MV-4-11 (cell line): ENCODE measurements around the gene DMTF1.
"Not testable (repeated sequence)": the region's sequence is repeated elsewhere in the genome, so short reads cannot be mapped to it uniquely, and the experiment has no call there.

Experiments used
- DNase-seq: peaks from one replicate; lab custom pipeline; 2025; lab: John Stamatoyannopoulos, UW

DMTF1 gene, protein sequence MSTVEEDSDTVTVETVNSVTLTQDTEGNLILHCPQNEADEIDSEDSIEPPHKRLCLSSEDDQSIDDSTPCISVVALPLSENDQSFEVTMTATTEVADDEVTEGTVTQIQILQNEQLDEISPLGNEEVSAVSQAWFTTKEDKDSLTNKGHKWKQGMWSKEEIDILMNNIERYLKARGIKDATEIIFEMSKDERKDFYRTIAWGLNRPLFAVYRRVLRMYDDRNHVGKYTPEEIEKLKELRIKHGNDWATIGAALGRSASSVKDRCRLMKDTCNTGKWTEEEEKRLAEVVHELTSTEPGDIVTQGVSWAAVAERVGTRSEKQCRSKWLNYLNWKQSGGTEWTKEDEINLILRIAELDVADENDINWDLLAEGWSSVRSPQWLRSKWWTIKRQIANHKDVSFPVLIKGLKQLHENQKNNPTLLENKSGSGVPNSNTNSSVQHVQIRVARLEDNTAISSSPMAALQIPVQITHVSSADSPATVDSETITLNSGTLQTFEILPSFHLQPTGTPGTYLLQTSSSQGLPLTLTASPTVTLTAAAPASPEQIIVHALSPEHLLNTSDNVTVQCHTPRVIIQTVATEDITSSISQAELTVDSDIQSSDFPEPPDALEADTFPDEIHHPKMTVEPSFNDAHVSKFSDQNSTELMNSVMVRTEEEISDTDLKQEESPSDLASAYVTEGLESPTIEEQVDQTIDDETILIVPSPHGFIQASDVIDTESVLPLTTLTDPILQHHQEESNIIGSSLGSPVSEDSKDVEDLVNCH

DNA sequence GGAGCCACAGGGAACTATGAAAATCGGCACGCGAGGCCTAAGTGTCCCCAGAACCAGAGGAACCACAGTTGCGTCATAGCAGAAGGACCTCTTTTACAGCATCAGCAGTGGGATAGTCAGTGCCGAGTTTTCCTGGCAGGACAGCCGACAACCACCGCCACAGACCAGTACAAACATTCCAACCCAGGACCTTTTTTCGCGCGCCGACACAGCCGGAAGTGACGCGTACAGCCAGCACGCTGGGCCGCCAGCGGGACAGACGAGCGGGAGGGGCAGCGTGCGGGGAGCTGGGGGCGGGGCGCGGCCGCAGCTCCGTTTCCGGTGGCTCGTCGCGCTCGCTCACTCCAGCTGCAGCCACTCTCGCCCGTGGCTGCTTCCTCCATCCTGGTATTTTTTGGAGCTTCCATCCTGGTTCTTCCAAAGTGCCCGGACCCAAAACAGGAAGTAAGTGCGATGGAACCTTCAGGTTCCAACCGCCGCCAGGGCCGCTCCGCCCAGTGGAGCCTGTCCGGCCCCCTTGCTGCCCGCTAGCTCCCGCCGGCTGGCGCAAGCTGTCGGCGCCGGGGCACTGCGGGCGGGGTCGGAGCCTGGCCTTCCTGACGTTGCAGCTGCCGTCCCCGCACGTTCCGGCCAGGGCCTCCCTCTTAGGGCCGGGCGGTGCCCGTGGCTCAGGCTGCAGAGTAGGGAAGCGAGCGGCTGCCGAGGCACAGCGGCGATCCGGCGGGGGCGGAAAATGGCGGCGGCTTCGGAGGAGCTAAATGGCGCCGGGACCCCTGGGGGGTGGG, at the start of gene DMTF1:
Gene DMTF1, plus strand, starts transcription at position 342 of the 785 bp plus-strand sequence. CDS start 12,489 bp downstream, outside the sequence.
- peak; percentile 90 for DNase-seq

DNA sequence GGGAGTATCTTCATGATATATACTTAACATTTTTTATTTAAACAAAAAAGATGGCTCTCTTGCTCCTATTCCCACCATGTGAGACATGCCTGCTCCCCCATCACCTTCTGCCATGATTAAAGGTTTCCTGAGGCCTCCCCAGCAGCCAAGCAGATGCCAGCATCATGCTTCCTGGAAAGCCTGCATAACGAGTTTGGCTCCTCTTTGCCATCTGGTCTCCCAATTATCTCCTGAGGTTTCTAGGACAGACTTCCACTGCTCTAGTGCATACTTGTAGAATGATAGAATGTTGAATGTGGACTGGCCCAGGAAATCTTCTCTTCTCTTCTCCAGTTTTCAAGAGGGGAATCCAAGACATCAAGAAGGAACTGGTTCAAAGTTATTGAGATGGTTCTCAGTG, 46.9 kb upstream of the DMTF1 start:
- no peak for DNase-seq

DNA sequence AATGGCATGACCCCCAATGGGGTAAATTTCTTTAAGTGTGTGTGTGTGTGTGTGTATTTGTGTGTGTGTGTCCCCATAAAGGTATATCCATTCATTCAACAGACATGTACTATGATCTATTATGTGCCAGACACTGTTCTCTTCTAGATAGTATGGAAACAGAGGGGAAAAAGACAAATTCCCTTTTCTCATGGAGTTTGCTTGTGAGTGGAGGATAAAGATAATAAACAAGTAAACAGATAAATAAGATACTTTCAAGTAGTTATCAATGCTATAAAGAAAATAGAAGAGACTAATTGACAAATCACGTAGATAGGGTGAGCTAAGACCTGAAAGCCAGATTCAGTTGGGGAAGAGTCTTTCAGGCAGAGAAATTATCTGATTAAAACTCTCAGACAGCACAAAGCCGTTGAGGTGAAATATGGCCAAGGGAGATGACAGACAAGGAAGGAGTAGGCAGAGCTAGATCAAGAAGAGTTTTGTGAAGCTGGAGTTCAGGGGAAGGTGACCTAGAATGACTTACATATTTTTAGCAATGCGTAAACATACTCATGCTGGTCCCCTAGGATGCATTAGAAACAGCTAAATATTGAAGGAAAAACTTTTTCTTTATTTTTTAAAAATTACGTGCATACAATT, 45.2 kb upstream of the DMTF1 start:
- no peak for DNase-seq

DNA sequence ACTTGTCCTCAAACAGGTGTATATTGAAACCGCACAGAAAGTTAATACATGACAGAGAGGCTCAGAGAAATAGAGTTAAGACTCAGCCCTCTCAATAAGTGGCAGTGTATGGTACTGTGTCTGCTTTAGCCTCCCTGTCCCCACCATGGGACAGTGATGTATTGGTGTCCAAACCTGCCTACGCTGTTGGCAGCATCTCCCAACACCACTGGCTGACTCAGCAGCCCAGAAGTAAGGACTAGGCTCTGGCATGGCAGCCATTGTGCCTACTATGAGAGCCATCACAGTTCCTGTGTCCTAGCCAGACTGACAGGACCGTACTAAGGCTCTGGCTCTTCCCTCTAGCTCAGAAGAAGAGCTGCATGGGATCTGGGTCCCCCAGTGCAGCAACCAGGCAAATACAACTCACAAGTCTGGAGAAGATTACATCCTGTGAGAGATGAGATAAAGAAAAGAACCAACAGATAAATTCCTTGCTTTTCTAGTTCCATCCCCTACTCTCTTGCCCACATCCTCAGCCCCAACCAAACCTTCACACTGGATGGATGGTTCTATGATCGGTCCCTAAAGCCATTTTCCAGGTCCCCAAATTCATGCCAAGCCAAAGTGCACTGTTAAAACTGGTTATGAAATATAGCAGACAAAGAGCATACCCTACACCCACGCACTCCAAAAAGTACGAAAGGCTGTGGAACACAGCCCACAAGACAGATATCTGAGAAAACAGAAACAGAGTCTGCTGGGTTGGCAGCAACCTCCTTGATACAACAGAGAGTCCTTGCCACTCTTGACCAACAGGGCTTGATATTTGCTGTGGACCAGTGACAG, 44.1 kb upstream of the DMTF1 start:
- no peak for DNase-seq

DNA sequence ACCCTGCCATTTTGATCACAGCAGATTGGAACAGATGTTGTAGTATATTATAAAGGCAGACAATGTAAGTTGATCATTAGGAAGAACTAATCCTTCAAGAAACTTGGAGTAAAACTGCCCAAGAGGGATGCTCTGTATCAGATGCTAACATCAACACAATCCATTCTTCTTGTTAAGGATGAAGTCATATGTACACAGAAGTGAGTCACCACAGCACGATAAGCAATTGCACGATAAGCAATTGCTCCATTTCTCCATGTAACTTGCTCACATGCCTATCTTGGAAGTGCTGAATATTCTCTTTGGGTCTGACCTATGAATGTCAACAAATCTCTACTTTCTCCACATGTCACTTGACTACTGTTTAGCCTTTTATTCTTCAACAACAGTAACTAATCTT, 41.5 kb upstream of the DMTF1 start:
- no peak for DNase-seq

DNA sequence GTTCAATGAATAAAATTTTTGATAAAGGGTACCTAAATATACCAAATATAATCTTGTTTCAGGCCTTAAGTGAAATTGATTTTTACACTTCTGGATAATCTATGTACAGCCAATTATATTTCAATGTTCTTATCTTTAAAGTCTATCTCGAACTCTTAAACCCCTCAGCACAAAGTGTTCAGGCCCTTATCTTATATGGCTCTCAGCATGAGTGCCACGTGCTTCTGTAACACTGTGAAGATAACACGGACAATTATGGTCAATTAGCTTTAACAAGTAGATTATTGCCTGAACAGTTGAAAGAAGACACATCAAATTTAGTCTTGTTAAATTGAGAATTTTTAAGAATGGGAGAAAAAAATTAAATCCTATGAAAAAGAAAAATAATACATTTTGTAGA, 40.4 kb upstream of the DMTF1 start:
- no peak for DNase-seq

DNA sequence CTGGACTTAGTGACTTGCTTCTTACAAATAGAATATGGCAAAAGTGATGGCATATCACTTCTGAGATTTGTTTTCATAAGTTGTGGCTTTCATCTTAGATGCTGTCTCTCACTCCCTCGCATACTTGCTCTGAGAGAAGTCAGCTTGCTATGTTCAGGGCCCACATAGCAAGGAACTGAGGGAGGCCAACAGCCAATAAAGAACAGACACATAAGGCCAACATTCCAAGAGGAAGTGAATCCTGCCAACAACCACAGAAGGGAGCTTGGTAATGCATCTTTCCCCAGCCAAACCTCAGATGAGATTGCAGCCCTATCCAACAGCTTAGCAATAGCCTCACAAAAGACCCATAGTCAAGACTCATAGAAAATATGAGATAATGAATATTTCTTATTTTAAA, 39.2 kb upstream of the DMTF1 start:
- DNase-seq, result no peak

DNA sequence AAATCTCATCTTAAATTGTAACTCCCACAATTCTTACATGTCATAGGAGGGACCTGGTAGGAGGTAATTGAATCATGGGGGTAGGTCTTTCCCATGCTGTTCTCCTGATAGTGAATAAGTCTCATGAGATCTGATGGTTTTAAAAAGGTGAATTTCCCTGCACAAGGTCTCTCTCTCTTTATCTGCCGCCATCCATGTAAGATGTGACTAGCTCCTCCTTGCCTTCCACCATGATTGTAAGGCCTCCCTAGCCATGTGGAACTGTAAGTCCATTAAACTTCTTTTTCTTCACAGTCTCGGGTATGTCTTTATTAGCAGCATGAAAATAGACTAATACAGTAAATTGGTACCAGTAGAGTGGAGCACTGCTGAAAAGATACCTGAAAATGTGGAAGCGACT, 38.3 kb upstream of the DMTF1 start:
- DNase-seq, result not testable (repeated sequence)

DNA sequence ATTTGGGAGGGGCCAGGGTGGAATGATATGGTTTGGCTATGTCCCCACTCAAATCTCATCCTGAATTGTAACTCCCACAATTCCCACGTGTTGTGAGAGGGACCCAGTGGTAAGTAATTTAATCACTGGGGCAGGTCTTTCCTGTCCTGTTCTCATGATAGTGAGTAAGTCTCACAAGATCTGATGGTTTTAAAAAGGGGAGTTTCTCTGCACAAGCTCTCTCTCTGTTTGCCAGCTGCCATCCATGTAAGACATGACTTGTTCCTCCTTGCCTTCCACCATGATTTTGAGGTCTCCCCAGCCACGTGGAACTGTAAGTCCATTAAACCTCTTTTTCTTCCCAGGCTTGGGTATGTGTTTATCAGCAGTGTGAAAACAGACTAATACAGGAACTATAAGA, 36.5 kb upstream of the DMTF1 start:
- not testable (repeated sequence) for DNase-seq

DNA sequence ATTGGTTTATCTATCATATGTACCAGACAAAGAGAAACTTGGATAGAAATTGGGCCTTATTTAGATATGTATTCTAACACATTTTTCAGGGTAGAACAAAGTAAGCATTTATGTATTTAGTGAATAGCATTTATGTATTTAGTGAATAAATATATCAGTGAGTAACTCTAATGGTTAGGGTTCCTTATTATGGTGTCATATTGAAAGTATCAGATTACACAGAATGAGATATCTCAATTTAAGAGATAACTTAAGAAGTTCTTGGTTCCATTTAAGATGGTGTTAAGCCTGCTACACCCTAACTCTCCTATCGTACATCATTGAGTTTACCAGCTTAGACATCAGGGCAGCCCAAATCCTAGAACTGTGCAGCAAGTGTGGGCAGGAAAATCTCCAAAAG, 35.9 kb upstream of the DMTF1 start:
- DNase-seq, result no peak

DNA sequence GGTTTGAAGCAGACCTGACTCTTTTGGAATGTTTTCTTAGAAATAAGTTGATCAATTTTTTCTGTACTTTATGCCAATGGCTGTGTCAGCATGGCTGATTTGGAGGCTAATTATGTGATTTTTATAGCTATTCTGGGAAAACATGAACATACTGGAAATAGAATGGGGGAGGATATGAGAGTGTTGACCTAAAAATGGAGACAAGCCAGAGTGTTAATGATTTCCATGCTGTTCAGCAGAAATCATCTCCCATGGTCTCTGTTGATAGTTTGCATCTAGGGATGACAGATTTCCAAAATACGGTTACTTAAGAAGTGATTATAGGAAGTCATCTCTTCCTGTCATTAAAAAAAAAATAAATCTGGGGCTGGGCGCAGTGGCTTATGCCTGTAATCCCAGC, 32.7 kb upstream of the DMTF1 start:
- no peak for DNase-seq

DNA sequence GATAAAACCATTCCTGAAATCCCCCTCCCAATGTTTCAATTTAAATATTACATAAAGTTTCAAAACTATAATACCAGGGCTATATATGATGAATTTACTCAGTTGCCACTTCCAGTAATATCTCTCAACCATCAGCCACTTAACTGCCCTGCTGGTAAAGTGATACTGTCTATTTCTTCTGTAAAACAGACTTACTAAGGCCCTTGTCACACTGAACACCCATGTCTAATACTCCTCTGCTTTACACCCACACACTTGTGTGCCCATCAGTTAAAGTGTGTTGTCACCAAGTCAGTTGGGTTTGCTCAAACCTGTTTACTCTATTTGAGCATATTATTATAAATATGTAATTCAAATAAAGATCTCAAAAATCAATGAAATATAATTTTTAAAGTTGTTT, 29.1 kb upstream of the DMTF1 start:
- no peak for DNase-seq

DNA sequence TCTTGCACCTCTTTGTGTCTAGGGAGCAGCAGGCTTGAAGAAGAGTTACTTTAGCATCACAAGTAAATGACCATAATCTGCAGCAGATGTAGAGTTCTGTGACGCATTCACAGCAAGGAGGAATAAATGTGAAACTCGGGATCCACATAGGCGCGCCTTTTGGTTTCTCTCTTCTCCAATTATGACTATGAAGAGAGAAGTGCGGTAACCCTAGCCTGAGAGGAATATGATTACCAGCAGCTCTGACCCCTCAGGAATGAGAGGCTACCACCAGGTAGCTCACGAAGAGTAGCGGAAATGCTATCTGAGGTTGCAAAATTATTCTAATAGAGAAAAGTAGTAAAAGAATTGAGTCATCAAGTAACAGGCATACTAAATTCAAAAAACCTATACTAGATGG, 25.2 kb upstream of the DMTF1 start:
- DNase-seq, result no peak

DNA sequence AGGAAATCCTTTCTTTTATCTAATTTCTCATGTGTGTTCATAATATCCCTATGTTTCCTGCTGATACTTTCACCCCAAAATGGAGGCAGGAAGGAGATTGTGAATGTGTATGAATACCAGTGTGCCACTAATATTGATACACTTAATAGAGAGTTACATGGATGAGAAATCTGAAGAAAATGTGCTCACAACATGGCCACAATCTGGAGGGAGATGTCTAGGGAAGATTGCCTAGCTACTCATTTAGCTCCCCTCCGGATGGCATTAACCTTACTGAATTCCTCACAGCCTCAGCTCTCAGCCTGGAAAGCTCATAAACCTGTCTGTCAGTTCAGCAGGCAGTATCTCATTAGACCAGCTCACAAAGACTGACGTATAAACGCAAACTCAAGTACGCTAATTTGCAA, 23.4 kb upstream of the DMTF1 start:
- DNase-seq, result no peak

DNA sequence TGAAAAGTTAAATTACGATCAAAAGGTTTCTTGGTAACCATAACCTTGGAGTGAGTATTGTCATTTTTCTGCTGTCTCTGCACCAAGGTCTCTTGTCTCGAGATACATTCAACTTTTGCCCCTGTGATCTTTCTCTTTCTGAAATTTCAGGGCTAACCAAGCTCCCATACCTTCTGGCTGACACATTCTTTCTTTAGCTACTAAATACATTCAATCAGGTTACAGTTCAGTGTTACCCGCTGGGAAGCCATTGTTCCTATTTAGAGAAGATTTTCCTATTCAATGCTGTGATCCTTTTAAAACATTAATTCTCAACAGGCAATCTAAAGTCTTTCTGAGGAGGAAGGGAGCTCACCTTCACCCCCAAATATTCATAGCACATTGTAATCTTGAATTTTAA, 22.9 kb upstream of the DMTF1 start:
- no peak for DNase-seq

DNA sequence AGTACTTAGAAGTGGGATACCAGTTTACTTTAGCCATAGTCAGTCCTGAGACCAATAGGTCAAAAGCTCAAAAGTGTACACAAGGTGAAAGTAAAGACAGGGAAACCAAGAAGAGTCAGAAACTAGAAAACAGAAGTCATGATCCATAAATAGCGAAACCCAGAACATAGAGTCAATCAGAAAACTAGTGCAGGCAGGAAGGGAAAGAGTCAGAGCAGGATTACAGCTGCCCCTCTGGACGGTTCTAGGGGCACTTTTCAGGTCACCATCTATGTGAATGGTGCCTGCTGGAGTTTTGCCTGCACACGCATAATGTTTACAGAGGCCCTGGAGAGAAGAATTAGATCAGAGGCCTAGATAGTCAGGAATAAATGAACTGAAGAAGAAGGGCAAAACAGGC, 22.4 kb upstream of the DMTF1 start:
- no peak for DNase-seq

DNA sequence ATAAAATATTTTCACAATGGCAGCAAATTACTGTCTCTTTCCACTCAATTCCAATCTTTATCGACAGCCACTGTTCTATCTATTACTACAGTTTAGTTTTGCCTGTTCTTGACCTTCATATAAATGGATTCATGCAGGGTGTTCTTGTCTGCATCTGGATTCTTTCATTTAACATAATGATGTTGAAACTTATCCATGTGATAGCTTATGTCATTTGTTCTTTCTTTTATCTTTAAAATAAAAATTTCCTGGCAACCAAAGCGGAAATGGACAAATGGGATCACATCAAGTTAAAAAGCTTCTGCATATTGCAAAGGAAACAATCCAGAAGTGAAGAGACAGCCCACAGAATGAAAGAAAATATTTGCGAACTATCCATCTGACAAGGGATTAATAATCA, 20.5 kb upstream of the DMTF1 start:
- DNase-seq, result no peak

DNA sequence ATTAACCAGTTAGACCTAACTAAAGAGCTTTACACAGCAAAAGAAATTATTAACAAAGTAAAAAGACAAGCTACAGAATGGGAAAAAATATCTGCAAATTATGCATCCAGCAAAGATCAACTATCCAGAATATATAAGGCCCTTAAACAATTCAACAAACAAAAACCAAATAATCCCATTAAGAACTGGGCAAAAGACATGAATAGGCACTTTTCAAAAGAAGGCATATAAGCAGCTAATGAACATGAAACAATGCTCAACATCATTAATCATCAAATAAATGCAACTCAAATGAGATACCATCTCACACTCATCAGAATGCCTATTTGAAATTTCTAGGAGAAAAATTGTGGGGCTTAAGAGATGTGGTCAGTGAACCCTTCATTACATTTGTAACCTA, 15.0 kb upstream of the DMTF1 start:
- no peak for DNase-seq

DNA sequence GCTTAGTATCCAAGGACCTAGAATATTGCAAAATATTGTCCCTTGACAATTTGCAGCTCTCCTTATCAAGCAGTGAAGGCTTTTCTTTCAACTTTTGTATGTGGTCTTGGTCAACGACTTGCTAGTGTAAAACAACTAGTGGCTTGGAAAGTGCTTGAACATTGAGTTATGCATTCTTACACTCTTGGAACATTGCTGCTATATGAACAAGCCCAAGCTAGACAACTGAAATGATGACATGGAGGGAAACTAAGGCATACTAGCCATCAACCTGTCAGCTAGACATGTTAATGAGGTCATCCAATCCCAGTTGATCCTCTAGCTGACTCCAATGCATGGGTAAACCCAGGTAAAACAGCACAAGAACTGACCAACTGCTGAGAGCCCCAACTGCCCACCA, 12.7 kb upstream of the DMTF1 start:
- no peak for DNase-seq

DNA sequence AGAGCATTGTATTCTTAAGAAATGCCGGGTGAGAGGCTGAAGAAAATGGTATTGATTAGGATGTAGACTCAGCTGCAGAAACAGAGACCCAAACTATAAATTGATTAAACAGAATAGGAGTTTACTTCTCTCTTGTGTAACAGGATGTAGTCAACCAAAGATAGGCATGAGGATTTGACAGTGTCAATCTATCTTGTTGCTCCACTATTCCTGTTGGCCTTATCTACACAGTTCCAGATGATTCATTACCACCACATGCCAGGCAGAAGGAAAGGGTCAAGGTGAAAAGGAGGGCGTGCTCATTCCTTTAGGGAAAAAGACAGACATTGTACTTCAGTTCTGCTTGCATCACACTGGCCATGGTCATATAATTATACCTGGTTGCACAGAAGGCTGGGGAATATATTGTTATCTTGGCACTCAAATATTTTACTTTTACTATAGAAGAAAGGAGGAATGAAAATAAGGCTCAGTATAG, 11.9 kb upstream of the DMTF1 start:
- DNase-seq, result no peak

DNA sequence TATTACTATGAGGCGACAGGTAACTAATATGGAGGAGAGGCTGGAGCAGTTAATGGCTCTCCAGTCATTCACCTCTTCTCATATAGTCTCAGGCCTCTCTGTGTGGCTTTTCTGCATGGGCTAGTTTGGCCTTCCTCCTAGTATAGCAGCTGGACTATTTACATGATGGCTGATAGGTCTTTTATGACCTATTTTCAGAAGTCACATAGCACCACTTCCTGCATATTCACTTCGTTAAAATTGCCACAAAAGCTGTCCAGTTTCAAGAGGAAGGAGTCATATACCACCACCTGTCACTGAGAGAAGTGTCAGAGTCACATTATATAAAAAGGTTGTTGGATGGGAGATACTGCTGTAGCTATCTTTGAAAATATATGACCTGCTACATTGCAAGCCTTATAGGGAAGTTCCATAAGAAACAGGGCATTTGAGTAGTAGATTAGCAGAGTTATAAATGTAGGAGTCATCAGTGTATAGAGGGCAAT, 8.0 kb upstream of the DMTF1 start:
- DNase-seq, result peak; percentile 48
